G401 (cell line): ENCODE data around the gene FOS. TPM values are rescaled to one million over a fixed set of nuclear protein-coding genes. Genes with fewer than 3 reads are reported as not detected.
"Not testable (repeated sequence)": the region's sequence is repeated elsewhere in the genome, so short reads cannot be mapped to it uniquely, and the experiment has no call there.

Experiments
- DNase-seq: peaks from one replicate; pipeline ENCODE4 v3.0.0-alpha.2; 2015; ENCODE audit warnings: low spot score
- in situ Hi-C: cut with HindIII; loops from 2 replicates; pipeline ENCODE4 v1.10.0; 2016; ENCODE audit warnings: low sequenced_read_pairs, mixed read lengths
- total RNA-seq: library from RNA; depleted of rRNA; stranded (reverse); fragments of >200 nt; shearing (Covaris generic); gene quantifications from 2 replicates; pipeline ENCODE4 v1.2.3, GENCODE V29; 2014

FOS gene
- total RNA-seq, 1 experiment from 2014 or later = 41.0 TPM

- DNase-seq = no peak
- in situ Hi-C loops = no loop called here
These were observed 4.4 kb upstream of the FOS start for GRCh38 chr14:75274050-75274898.

- no peak for DNase-seq
- in situ Hi-C loops = no loop called here
These were observed 3.6 kb upstream of the FOS start for GRCh38 chr14:75274899-75275569.

- in situ Hi-C loops = no loop called here
- DNase-seq = no peak
These were observed 3.0 kb upstream of the FOS start for GRCh38 chr14:75275598-75275997.

- in situ Hi-C loops = no loop called here
- DNase-seq = peak; percentile 83
These were observed 1.4 kb upstream of the FOS start for GRCh38 chr14:75277008-75277814.

- DNase-seq = peak; percentile 32
- in situ Hi-C loops = no loop called here
These were observed 710 bp upstream of the FOS start for GRCh38 chr14:75277815-75278421.

GRCh38 chr14:75279153-75279762 lies 630 bp downstream of the FOS start:
- in situ Hi-C loops = no loop called here
- peak; percentile 71 for DNase-seq

GRCh38 chr14:75279763-75280290 lies 1.2 kb downstream of the FOS start:
- in situ Hi-C loops = no loop called here
- DNase-seq = no peak

GRCh38 chr14:75280291-75280830 lies 1.7 kb downstream of the FOS start:
- no peak for DNase-seq
- in situ Hi-C loops = no loop called here

GRCh38 chr14:75280831-75281653 lies 2.4 kb downstream of the FOS start:
- in situ Hi-C loops = no loop called here
- DNase-seq = no peak

- DNase-seq = no peak
- in situ Hi-C loops = no loop called here
These were observed 3.0 kb downstream of the FOS start for GRCh38 chr14:75281654-75282019.

- in situ Hi-C loops = no loop called here
- DNase-seq = no peak
These were observed 3.5 kb downstream of the FOS start for GRCh38 chr14:75282170-75282554.

- DNase-seq, in situ Hi-C loops: not testable (repeated sequence)
These were observed 4.0 kb downstream of the FOS start for GRCh38 chr14:75282555-75283161.

GRCh38 chr14:75283162-75283832 lies 4.7 kb downstream of the FOS start:
- in situ Hi-C loops = no loop called here
- DNase-seq = no peak

- DNase-seq = no peak
- in situ Hi-C loops = no loop called here
These were observed 5.4 kb downstream of the FOS start for GRCh38 chr14:75283833-75284563.

GRCh38 chr14:75285331-75285730 lies 6.7 kb downstream of the FOS start:
- in situ Hi-C loops = no loop called here
- no peak for DNase-seq

- in situ Hi-C loops = no loop called here
- no peak for DNase-seq
These were observed 7.7 kb downstream of the FOS start for GRCh38 chr14:75286313-75286712.
